Fibroblast of skin of scalp (primary cell): Measurements from ENCODE around the gene RAB21.
A peak's percentile ranks its signal among the peaks of the same experiment; 100 is the strongest.
"Not testable (repeated sequence)": the region's sequence is repeated elsewhere in the genome, so short reads cannot be mapped to it uniquely, and the experiment has no call there.

Experiments used
- DNase-seq: peaks from one replicate; pipeline ENCODE4 v3.0.0-alpha.2; 2013

RAB21 gene

DNA sequence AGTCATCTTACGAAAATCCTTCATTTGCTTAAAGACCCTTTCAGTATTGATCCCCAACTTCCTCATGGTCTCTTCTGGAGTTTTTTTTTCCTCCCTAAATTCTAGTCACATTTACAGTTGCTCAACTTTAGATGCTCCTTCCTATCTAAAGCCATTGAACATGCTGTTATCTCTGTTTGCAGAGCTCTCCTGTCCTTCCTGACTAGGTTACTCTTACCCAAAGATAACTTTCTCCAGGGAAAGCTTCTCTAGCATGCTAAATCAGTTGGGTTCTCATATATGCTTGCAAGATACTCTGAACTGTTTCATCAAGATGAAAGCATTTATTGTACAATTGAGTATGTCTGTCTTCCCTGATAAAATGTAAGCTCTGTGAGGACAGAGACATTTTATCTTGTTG, 1.8 kb upstream of the RAB21 start:
- DNase-seq, result no peak

- DNase-seq, result peak; percentile 35
These were observed 656 bp downstream of the RAB21 start for GRCh38 chr12:71755146-71755892.

DNA sequence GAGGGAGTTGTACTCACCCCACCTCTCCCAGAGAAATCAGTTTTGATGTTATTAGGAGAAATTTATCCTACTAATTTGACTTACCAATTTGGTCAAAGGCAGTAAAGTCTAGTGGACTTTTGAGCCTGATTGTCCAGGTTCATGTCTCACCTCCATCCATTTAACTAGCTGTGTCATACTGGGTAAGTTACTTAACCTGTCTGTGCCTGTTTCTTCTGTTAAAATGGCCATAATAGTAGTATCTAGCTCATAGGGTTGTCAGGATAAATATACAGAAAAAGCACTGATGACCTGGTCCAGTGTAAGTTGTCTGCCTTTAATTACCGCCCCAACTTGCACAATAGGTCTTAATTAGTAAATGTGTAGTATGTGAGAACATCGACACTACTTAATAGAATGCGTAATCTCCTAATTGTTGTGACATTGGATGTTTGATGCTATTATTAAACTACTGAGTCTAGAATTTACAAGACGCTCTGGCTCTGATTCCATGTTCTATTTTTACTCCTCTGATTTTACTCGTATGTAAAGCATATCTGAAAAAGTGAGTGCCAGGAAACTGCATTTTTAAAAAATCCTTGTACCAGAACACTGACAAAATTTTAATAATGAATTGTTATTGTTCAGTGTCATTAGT, 1.5 kb downstream of the RAB21 start:
- no peak for DNase-seq

GRCh38 chr12:71759941-71760340, 5.3 kb downstream of the RAB21 start:
- no peak for DNase-seq

- no peak for DNase-seq
These were observed 5.8 kb downstream of the RAB21 start for GRCh38 chr12:71760471-71760870.

DNA sequence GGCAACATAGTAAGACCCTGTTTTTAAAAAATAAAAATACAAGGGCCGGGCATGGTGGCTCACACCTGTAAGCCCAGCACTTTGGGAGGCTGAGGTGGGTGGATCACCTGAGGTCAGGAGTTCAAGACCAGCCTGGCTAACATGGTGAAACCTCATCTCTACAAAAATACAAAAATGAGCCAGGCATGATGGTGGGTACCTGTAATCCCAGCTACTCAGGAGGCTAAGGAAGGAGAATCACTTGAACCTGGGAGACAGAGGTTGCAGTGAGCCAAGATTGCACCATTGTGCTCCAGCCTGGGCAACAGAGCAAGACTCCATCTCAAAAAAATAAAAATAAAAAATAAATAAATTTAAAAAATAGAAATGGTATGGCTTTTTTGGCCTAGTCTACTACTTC, 6.7 kb downstream of the RAB21 start:
- not testable (repeated sequence) for DNase-seq

GRCh38 chr12:71763677-71764379, 9.2 kb downstream of the RAB21 start:
- no peak for DNase-seq

- no peak for DNase-seq
These were observed 10.1 kb downstream of the RAB21 start for GRCh38 chr12:71764587-71765321.

GRCh38 chr12:71766202-71766601, 11.5 kb downstream of the RAB21 start:
- DNase-seq, result no peak

DNA sequence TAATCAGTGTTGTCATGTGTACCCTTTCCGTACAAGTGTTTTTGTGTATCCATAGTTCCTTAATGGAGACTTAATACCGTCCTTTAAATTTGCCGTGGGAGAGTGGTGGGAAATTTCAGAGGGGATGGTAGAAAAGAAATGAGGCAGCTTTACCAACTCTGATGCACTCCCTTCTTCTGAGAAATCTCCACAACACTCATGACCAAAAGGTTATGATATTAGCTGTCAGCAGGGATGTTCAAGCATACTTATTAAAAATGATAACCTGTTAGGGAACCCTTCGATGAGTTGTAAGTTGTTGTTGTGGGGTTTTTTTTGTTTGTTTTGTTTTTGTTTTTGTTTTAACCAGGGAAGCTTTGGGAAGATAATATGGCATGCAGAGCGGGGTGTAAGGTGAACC, 12.5 kb downstream of the RAB21 start:
- no peak for DNase-seq

DNA sequence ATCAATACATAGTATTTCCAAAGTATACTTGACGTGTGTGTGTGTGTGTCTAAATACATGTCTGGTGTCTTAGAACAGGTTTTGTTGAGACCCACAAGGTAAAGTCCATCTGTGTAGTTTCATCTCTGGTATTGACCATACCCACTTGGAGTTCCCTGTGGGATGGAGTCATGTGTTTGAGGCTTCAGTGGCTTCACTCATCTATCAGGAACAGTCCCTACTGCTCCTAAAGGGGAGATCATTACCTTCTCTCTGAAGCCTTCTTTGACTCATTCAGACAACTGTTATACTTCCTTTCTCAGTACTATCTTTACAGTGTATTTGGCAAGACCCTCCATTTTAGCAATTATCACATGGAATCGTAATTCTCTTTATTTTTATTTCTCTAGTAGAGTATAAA, 14.2 kb downstream of the RAB21 start:
- DNase-seq, result no peak

DNA sequence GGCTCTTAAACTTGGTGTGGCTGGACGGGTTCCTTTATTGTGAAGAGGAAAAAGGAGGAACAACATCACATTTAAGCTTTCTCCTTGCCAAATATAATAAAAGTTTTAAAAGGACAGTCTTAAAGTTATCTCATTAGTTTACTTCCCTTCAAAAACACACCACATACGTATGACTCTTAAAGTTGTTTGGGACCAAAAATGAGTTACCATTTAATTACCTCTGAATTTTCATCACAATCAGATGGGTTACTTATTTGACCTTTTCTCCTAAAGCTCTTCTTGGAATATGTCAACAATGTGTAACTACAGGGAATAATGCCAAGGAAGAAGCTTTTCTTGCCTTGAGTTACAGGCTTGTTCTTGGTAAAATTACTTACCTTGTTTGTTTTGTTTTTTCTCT, 16.4 kb downstream of the RAB21 start:
- DNase-seq, result no peak

GRCh38 chr12:71772735-71773134, 18.1 kb downstream of the RAB21 start:
- no peak for DNase-seq

DNA sequence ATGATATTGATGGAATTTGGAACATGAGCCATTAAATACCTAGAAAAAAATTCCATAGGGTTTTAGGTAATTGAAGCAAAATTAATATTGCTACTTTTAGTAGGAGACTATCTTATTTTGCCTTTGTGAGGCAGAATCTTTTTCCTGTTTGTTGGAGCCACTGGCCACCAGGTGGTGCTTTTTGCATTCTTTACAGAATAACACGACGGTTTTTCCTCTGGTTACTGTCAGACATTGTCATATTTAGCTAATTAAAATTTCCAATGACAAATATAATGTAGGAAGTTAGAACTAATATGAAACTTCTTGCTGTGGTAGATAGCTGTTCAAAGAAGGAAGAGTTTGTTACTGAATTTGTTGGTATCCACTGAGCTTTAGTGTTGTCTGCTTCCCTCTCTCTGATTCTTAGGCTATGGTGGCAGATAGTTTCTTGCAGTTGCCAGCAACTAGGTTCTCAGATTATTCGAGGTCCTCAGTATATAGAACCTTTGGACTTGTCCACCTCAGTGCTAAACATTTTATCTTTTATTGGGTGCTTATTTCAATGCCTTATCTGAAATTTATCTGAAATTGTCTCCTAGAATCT, 25.7 kb downstream of the RAB21 start:
- peak; percentile 43 for DNase-seq

GRCh38 chr12:71782017-71782416, 27.4 kb downstream of the RAB21 start:
- DNase-seq, result no peak

- DNase-seq, result no peak
These were observed 32.2 kb downstream of the RAB21 start for GRCh38 chr12:71786829-71787228.

DNA sequence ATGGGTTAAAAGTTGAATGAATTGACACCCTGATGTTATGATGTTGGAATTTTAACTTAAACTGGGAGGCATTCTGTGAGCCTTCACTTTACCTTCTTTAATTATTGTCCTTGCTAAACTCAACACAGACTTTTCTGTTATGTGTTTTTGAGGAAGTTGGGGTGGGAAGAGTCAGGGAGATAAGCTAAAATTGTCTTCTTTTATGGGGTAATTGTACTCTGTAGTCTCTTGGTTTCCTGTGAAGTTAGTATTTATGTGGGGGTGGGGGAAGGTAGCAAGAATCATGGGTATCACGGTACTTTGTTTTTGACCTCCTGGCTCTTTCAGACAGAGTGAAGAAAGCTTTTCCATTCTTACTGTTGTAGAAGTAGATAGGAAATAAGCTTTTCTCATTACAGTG, 32.9 kb downstream of the RAB21 start:
- DNase-seq, result no peak

GRCh38 chr12:71790331-71790730, 35.7 kb downstream of the RAB21 start:
- DNase-seq, result no peak

DNA sequence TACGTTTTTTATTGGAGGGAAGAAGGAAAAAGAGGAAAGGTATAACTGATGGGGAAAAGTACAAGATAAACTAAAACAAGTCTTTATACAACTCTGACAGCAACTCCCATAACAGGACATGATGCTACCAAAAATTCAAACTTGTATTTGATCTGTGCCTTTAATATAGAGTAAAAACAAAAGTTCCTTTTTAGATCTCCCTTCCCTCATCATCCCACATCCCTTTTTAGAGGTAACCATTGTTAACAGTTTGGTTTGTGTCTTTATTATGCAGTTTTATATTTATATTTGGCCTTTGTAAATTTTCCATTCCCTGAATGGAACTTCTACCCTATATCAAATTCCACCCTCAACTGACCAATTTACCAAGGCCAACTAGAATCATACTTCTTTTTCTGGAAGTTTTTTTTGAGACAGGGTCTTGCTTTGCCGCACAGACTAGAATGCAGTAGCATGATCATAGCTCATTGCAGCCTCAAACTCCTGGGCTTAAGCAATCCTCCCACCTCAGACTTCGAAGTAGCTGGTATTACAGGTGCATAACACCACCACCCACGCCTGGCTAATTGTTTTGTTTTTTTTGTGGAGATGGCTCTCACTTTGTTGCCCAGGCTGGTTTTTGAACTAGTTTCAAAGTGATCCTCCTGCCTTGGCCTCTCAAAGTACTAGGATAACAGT, 36.9 kb downstream of the RAB21 start:
- DNase-seq, result no peak

- DNase-seq, result no peak
These were observed 37.9 kb downstream of the RAB21 start for GRCh38 chr12:71792599-71792998.

DNA sequence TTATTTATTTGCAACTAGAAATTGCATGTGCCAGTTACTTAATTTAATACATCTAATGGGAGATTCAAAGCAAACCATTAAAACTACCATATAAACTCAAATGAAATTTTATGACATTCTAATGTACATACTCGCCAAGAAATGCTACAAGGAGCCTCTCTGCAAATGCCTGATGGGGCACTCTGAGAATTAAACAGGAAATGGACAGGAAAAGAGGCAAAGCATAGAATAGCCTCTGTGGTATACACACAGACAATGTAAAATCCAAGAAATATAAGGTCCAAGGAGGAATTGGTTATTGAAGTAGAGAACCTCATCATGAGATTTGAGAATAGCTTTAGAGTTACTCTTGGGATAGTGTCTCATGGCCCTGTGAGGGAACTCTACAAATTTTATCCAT, 41.2 kb downstream of the RAB21 start:
- no peak for DNase-seq

DNA sequence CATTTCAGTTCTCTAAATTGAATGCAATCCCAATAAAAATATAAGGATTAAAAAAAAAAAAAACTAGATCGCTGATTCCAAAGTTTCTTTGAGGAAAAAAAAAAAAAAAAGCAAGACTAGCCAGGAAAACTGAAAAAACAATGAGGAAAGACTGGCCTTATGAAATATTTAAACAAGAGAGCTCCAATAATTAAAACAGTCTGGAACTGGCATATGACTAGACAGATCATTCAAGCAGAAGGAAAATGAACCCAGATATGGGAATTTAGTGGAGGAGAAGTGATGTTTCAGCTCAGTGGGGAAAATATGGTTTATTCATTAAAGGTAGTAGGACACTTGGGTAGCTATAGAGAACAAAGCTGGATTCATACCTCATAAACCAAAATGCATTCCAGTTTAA, 42.9 kb downstream of the RAB21 start:
- DNase-seq, result peak; percentile 5
